ENCODE measurements around the gene RNASE9.
"Not testable (repeated sequence)": the region's sequence is repeated elsewhere in the genome, so short reads cannot be mapped to it uniquely, and the experiment has no call there.

Gene RNASE9

DNA sequence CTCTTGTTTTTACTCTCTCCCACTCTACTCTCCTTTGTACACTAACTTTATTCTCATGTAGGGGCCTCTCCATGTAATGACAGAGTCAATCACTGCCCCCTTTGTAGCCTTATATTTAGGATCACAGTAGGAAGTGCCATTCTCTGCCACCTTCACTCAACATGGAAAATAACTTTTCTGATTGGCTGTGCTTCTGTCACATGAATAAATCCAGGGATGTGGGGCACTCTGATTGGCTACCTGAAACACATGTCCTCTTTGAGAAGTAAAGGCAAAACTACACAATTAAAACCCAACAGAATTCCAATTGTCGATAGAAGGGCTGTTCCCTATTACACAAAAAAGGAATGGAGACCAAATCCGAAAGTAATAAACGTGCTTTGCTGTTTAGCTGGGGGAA lies at the start of gene RNASE9:
Gene RNASE9 (minus strand): TSS at position 87 of the 400 bp plus-strand sequence.
- in situ Hi-C loops (cut with HindIII; ENCODE audit: low pct_ligation_motif_present, low pct_unique_long_range_greater_than_20kb, low sequenced_read_pairs) = no loop called here
- DNase-seq = no peak

DNA sequence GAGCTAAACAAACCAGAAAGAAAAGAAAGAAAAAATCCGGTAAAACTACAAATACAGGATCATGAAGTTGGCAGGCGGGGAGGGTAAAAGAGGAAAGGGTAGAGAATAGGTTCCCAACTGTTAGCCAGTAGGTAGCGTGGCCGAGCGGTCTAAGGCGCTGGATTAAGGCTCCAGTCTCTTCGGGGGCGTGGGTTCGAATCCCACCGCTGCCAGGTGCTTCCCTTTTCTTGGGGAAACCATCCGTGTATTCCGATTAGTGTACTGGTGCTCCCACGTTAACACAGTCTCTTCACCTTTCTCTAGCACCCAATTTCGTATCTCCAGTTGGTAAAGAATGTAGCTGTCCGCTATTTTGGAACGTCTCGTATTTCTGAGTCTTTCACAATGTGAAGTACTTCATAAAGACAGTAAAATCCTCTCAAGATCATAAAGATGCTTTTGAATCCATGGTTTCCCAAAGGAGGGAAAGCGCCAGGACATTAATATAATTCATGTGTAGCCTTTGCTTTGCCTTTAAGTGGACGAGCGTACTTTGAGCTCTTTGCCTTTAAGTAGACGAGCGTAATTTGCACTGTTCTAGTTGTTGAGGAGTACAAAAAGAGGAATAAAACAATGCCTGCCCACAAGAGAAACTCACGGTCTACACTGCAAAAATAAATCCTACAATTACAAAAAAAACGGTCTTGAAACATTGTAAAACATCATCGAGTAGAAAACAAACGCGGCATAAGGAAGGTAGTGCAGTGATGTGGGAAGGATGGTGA lies 49.3 kb upstream of the RNASE9 start:
- in situ Hi-C loops (cut with HindIII; ENCODE audit: low pct_ligation_motif_present, low pct_unique_long_range_greater_than_20kb, low sequenced_read_pairs) = no loop called here
- peak; percentile 67 for DNase-seq

DNA sequence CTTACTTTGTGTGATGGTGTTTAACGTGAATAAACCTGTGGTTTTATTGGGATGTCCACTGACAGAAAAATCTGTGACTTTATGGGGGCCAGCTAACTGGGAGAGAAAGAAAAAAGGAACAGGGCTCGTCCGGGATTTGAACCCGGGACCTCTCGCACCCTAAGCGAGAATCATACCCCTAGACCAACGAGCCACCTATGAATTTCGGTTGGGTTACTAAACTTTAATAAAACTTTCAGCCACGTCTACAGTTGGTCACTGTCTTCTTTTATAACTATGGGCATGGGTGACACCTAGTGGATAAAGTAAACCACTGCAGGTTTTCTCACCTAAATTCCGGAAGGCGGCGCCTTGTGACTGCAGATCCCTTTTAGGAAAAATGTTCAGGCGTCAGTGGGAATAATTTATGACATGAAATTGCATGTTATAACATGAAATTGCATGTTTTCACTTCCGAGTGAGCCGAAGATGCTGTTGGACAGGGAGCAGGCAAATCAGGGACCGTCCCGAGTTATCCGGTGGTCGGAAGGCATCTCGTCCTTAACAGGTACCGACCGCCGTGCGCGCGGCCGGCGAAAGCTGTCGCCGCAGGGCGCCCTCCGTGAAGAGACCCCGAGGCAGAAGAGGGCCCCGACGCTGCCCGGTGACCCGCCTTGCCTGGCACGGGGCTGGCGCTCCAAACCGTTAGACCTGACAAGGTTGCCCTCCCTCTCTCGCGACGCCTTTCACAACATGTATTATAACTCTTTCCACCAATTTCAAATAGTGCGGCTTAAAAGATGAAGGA lies 48.6 kb upstream of the RNASE9 start:
- DNase-seq = peak; percentile 86
- in situ Hi-C loops (cut with HindIII; ENCODE audit: low pct_ligation_motif_present, low pct_unique_long_range_greater_than_20kb, low sequenced_read_pairs) = no loop called here

DNA sequence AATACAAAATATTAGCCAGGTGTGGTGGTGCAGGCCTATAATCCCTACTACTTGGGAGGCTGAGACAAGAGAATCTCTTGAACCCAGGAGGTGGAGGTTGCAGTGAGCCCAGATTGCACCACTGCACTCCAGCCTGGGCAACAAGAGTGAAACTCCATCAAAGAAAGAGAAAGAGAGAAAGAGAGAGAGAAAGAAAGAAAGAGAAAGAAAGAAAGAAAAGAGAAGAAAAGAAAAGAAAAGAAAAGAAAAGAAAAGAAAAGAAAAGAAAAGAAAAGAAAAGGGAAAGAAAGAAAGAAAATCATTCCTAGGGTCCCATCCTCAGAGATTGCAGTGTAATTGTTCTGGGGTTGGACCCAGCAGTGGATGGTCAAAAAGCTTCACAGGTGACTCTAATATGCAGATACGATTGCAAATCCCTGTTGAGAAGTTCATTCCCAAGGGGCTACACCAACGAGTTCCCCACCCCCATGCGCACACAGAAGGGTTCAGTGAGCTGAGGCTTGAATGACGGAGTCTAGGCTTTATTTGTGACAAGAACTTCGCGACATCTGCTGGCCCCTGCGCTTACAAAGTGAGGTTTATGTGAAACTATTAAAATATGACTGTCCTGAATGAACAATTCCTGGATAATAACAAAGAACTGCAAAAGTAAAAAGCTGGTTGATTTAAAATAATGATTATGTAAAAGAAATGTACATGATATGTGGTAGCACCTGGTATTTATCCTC lies 47.7 kb upstream of the RNASE9 start:
- in situ Hi-C loops (cut with HindIII; ENCODE audit: low pct_ligation_motif_present, low pct_unique_long_range_greater_than_20kb, low sequenced_read_pairs) = no loop called here
- DNase-seq = no peak

DNA sequence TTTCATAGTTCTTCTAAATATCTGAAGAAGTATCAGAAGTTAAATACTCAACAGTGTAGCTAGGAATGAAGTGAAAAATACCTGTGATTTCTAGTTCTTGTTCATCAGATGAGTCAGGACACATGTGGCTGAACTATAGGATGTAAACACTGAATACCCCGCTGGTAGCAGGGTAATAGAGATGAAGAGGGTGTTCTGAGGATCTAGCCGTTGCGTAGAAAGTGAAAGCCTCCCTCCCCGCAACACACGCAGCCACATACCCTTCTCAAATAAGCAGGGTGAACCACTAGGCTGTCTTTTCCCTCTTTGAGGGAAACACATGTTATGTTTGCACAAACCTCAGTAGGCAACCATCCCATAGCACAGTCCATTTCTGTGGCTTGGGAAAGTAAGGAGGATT lies 46.8 kb upstream of the RNASE9 start:
- in situ Hi-C loops (cut with HindIII; ENCODE audit: low pct_ligation_motif_present, low pct_unique_long_range_greater_than_20kb, low sequenced_read_pairs) = no loop called here
- DNase-seq = no peak

DNA sequence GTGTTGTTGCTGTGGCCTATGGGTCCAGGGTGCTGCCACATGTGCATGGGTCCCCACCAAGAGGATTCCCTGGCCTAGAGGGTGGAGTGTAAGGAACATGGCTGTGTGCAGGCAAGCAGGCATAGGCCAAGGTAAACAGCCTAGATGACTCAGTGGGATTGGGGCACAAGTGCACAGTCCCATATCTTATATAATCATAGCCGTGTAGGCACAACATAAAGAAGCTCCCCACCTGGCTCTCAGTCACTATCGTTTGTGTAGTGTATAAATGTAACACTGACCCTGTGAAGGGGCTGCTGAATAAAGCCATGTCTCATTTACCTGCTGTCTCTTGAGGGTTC lies 46.0 kb upstream of the RNASE9 start:
- no peak for DNase-seq
- in situ Hi-C loops (cut with HindIII; ENCODE audit: low pct_ligation_motif_present, low pct_unique_long_range_greater_than_20kb, low sequenced_read_pairs) = no loop called here

DNA sequence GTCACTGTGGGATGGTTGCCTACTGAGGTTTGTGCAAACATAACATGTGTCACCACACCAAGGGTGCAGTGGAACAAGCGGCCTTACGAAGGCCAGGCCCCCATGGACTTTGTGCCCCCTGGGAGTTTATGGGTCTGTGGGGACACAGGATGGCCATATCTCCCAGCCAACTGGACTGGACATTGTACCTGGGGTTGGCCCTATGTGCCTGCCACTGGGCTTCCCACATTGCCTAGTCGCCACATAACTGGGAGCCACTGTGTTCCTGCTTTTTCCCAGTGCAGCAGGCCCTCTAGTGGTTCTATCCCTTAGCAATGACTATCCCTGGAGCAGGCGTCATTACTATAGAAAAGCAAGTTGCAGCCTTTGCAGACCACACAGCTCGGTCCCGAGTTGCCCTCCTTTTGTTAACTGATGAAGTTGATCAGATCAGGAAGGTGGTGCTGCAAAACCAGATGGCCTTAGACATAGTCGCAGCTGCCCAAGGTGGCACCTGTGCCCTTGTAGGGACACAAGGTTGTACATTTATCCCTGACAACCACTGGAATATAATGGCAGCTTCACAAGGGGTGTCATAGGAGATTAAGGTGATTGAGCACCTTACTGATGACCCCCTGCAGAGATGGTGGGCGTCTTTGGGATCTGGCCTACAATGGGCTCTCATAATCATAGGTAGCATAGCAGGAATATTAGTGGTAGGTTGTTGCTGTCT lies 45.5 kb upstream of the RNASE9 start:
- in situ Hi-C loops (cut with HindIII; ENCODE audit: low pct_ligation_motif_present, low pct_unique_long_range_greater_than_20kb, low sequenced_read_pairs) = no loop called here
- peak; percentile 41 for DNase-seq

DNA sequence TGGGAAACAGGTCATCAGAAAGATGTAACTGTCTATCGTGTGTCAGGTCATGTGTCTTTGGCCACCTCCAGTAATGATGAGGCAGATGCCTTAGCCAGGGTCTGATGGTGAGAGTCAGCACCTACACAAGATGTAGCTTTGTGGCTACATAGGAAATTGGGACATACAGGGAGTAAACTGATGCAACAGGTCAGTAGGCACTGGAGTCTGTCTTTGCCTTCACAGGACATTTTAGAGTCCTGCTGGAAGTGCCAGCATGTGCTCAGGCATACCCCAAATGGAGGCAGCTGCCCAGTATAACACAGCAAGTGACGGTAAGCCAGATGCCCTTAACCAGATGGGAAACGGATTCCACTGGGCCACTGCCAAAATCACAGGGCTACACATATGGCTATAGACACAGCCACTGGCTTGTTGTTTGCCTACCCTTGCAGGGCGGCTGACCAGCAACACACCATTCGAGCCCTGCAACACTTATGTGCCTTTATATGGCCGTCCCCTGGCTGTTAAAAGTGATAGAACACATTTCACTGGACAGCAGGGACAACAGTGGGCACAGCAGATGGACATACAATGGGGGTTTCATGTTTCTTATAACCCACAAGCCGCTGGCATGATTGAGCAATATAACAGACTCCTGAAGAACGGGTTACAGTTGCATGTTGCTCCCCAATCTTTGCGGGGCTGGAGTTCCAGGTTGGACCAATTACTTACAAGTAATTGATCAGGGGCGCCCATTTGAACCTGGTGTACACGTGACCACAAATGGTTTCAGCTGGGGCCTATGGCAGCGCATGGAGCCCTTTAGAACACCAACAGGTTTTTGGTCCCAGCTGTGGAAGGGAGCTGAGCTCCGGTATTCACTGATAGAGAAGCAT lies 43.2 kb upstream of the RNASE9 start:
- DNase-seq = no peak
- in situ Hi-C loops (cut with HindIII; ENCODE audit: low pct_ligation_motif_present, low pct_unique_long_range_greater_than_20kb, low sequenced_read_pairs) = no loop called here

DNA sequence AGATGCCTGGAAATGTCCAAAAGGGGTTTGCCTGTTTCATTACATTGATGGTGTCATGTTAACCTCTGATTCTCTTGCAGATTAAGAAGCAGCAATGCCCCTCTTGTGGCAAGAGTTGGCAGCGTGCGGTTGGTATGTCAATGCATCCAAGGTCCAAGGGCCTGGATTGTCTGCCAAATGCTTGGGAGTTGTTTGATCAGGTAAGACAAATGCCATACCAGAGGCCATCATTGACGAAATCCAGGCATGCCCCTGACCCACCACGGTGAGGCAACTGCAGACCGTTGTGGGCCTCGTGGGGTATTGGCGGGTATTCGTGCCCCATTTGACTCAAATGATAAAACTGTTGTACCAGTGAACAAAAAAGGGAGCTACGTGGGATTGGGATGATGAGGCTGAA lies 41.7 kb upstream of the RNASE9 start:
- no peak for DNase-seq
- in situ Hi-C loops (cut with HindIII; ENCODE audit: low pct_ligation_motif_present, low pct_unique_long_range_greater_than_20kb, low sequenced_read_pairs) = no loop called here

DNA sequence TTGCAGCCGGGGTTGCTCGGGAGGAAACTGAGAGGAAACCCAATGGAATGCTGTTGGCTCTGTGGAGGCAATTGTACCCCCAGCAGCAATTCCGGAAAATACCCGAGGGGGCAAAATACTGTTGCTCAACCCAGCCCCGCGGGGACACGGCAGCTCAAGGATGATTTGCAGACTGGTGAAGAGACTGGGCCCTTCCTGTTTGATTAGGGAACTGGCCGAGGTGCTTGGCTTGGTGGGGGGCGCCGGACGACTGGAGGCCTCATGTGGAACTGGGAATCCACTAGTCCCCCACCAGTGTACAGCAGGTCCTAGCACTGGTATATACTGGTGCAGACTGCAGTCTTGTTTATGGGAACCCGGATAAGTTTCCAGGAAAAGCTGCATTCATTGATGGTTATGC lies 40.7 kb upstream of the RNASE9 start:
- in situ Hi-C loops (cut with HindIII; ENCODE audit: low pct_ligation_motif_present, low pct_unique_long_range_greater_than_20kb, low sequenced_read_pairs) = no loop called here
- DNase-seq = no peak

DNA sequence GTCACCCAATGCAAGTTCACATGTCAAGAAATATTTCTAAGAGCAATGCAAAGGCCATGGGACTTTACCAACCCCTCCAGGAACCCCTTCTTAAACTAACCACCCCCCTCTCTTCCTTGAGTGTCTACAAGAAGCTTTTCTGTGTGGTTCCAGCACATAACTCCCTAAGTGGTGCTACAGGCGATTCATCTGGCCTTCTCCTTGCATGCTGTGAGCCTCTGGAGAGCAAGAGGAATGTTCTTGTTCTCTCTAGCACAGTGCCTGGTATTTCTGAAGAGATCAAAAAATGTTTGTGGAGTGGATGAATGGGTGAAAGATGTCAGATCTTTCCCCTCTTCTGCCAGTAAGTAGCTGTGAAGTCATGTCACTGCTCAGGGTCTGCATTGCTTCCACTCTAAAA lies 36.3 kb upstream of the RNASE9 start:
- in situ Hi-C loops (cut with HindIII; ENCODE audit: low pct_ligation_motif_present, low pct_unique_long_range_greater_than_20kb, low sequenced_read_pairs) = no loop called here
- DNase-seq = no peak

DNA sequence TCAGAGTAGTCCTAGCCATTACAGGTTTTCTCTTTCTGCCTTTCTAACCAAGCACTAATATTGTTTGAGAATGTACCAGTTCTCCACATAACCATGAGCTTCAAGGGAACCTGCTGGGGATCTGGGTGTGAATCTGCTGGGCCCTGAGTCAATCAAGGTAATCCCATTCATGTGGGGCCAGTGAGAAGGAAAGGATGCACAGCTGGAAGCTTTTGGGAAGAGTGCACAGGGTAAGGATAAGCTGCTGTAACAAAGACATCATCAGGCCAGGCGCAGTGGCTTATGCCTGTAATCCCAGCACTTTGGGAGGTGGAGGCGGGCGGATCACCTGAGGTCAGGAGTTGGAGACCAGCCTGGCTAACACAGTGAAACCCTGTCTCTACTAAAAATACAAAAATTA lies 34.9 kb upstream of the RNASE9 start:
- DNase-seq; in situ Hi-C loops (cut with HindIII; ENCODE audit: low pct_ligation_motif_present, low pct_unique_long_range_greater_than_20kb, low sequenced_read_pairs): not testable (repeated sequence)

DNA sequence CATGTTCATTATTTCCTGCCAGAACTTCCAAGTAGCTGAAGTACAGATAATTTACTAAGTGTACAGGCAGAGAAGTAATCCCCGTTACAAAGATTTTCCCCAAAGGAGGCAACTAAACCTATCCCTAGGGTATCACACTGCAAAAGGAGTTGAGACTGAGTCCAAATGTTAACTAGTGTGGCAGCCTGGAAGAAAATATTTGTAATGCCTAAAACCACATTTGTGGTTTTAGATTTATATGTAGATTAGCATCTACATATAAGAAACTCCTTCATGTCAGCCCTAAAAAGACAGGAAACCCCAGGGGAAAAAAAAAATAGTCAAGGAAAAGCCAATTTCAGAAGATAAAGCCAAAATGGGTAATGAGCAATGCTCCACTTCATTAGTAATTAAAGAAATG lies 31.7 kb upstream of the RNASE9 start:
- no peak for DNase-seq
- in situ Hi-C loops (cut with HindIII; ENCODE audit: low pct_ligation_motif_present, low pct_unique_long_range_greater_than_20kb, low sequenced_read_pairs) = no loop called here

DNA sequence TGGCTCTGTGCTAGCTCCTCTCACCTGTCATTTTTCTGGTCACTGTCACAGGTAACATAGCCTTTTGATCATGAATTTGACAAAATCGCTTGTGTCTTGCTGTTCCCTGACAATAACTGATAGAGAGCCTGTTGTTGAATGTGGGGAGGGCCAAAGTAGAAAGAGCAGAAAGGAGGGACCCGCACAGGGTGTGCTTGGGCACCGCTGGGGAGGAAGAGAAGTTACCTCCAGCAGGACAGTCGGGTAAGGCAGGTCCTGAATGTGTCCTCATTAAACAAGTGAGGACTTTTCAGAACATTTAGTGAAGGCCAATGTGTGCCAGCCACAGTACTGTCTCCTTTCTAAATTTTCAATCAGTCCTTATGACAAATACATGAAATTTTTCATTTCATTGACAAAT lies 30.4 kb upstream of the RNASE9 start, which contains the start of gene RNASE12:
Gene RNASE12 (minus strand): TSS at position 142 of the 400 bp plus-strand sequence. CDS start 653 bp downstream, outside the sequence.
- in situ Hi-C loops (cut with HindIII; ENCODE audit: low pct_ligation_motif_present, low pct_unique_long_range_greater_than_20kb, low sequenced_read_pairs) = no loop called here
- no peak for DNase-seq

DNA sequence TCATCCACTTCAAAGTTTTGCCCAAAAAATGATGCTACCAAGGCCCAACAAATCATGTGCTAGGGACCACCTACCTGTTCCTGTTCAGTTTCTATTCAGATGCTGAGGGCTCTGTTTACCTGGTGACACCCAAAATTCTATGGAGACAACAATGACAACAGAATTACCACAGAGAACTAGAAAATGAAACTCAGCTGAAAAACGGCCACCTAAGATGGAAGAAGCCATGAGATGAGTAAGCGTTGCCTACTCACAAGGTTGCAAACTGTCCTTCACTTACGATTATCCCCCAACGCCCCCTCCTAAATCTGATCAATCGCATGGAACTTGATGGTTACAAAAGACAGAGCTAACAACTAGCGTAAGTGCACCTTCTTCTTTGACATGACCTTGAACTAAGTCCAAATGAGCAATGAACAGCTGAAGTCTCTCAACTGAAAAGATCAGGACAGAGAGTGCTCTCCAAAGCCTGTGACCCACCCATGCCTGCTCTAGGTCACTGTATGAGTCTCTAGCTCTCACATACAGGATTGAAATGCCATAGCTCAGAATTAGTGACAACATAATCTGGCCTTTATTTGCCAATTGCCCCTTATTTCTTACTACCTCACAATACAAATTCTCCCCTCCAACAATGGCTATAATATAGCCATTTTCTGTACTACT lies 26.8 kb upstream of the RNASE9 start, which contains the start of gene RNASE11:
Gene RNASE11 (minus strand): TSS at position 513 of the 666 bp plus-strand sequence.
- in situ Hi-C loops (cut with HindIII; ENCODE audit: low pct_ligation_motif_present, low pct_unique_long_range_greater_than_20kb, low sequenced_read_pairs) = no loop called here
- no peak for DNase-seq

DNA sequence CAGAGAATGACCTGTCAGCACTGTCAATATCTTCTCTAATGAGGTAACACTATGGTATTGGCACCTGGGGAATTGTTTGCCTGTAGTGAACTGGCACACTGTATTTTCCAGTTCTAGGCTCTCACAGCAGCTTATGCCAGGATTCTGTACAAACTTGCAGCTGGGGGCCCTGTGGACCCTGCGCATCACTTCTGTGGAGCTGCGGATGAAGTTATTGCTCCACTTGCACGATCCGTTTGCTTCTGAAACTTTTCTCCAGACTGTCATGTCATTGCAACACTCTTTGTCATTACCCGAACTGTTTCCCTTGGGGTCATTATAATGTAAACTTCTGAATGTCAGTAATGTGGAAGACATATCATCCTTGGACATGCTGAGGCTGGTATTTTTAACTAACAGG lies 23.1 kb upstream of the RNASE9 start:
- no peak for DNase-seq

DNA sequence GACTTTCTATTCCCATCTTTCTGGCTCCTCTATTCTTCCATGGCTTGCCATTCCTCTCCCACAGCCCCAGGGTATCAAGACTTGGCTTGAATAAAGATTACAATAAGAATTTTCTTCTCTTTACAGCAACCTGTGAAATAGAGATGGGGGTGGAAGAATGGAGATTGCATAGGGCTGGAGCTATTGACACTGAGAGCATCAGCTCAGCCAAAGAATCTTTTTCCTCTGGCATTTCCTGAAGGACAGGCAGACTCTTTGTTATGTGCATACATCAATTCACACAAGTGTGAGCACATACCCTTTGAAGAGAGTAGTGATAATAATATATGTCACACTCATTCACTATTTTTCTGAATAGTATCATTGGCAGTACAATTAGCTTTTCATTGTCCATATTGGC lies 22.3 kb upstream of the RNASE9 start:
- in situ Hi-C loops (cut with HindIII; ENCODE audit: low pct_ligation_motif_present, low pct_unique_long_range_greater_than_20kb, low sequenced_read_pairs) = no loop called here

More for the DNA sequence above, 23.1 kb upstream of the RNASE9 start:
- in situ Hi-C loops (cut with HindIII; ENCODE audit: low pct_ligation_motif_present, low pct_unique_long_range_greater_than_20kb, low sequenced_read_pairs) = no loop called here

More for the DNA sequence above, 22.3 kb upstream of the RNASE9 start:
- DNase-seq = no peak
